ENCODE data around the gene U2AF1L4. TPM values are rescaled to one million over a fixed set of nuclear protein-coding genes. Genes with fewer than 3 reads are reported as not detected.
A peak's percentile ranks its signal among the peaks of the same experiment; 100 is the strongest.

The U2AF1L4 gene
- total RNA-seq, 1 experiment from 2014 or later: 18.0 TPM

GRCh38 chr19:35712567-35713505 is 32.4 kb downstream of the U2AF1L4 start:
- DNase-seq (ENCODE audit: low spot score): no peak

- no peak for DNase-seq (ENCODE audit: low spot score)
These were observed 34.2 kb downstream of the U2AF1L4 start for GRCh38 chr19:35710784-35711723.

GRCh38 chr19:35708391-35708790 is 36.8 kb downstream of the U2AF1L4 start:
- no peak for DNase-seq (ENCODE audit: low spot score)

GRCh38 chr19:35704218-35704617 is 41.0 kb downstream of the U2AF1L4 start, which contains the start of gene ZBTB32:
Gene ZBTB32 (plus strand): TSS chr19:35704558. CDS start chr19:35714627, 10,069 bp downstream.
- DNase-seq (ENCODE audit: low spot score): no peak

- DNase-seq (ENCODE audit: low spot score): no peak
These were observed 41.9 kb downstream of the U2AF1L4 start for GRCh38 chr19:35703343-35703742.

GRCh38 chr19:35702223-35703012 is 42.8 kb downstream of the U2AF1L4 start:
- DNase-seq (ENCODE audit: low spot score): peak; percentile 98

GRCh38 chr19:35696835-35697234 is 48.4 kb downstream of the U2AF1L4 start:
- no peak for DNase-seq (ENCODE audit: low spot score)

- no peak for DNase-seq (ENCODE audit: low spot score)
These were observed 49.3 kb downstream of the U2AF1L4 start for GRCh38 chr19:35695895-35696422.

- DNase-seq (ENCODE audit: low spot score): peak; percentile 90
These were observed 51.2 kb downstream of the U2AF1L4 start for GRCh38 chr19:35693835-35694599.

GRCh38 chr19:35693422-35693821 is 51.8 kb downstream of the U2AF1L4 start:
- DNase-seq (ENCODE audit: low spot score): no peak

Other genes starting within 250 kb of the U2AF1L4 start
- 4.0 and 4.4 TPM in 2 replicates for gene DMKN, start 231.8 kb downstream of the U2AF1L4 start, total RNA-seq (2014; rRNA removed; shearing (Covaris generic))
- not detected in 2 replicates for gene SBSN, start 217.1 kb downstream of the U2AF1L4 start, total RNA-seq (2014; rRNA removed; shearing (Covaris generic))
- gene GAPDHS, start 212.0 kb downstream of the U2AF1L4 start, total RNA-seq (2014; rRNA removed; shearing (Covaris generic)): not detected in 2 replicates
- 167 and 204 TPM in 2 replicates for gene TMEM147, start 199.8 kb downstream of the U2AF1L4 start, total RNA-seq (2014; rRNA removed; shearing (Covaris generic))
- gene ATP4A, start 181.8 kb downstream of the U2AF1L4 start, total RNA-seq (2014; rRNA removed; shearing (Covaris generic)): not detected in 2 replicates
- gene PMIS2, start 159.2 kb downstream of the U2AF1L4 start, total RNA-seq (2014; rRNA removed; shearing (Covaris generic)): not detected in 2 replicates
- 17.6 and 18.9 TPM in 2 replicates for gene HAUS5, start 132.7 kb downstream of the U2AF1L4 start, total RNA-seq (2014; rRNA removed; shearing (Covaris generic))
- gene RBM42, start 116.4 kb downstream of the U2AF1L4 start, total RNA-seq (2014; rRNA removed; shearing (Covaris generic)): 105 and 110 TPM in 2 replicates
- 0.12 and 1.4 TPM in 2 replicates for gene ETV2, start 103.7 kb downstream of the U2AF1L4 start, total RNA-seq (2014; rRNA removed; shearing (Covaris generic))
- 483 and 1,012 TPM in 2 replicates for gene COX6B1, start 97.1 kb downstream of the U2AF1L4 start, total RNA-seq (2014; rRNA removed; shearing (Covaris generic))
- gene UPK1A, start 78.9 kb downstream of the U2AF1L4 start, total RNA-seq (2014; rRNA removed; shearing (Covaris generic)): 0.17 TPM in 1 of 2 replicates, not detected in the other
- gene ZBTB32, start 40.9 kb downstream of the U2AF1L4 start, total RNA-seq (2014; rRNA removed; shearing (Covaris generic)): not detected in 2 replicates
- gene KMT2B, start 27.4 kb downstream of the U2AF1L4 start, total RNA-seq (2014; rRNA removed; shearing (Covaris generic)): 8.0 and 9.6 TPM in 2 replicates
- gene IGFLR1, start 3.0 kb downstream of the U2AF1L4 start, total RNA-seq (2014; rRNA removed; shearing (Covaris generic)): 5.3 and 22.0 TPM in 2 replicates
- gene PSENEN, start 233 bp upstream of the U2AF1L4 start, total RNA-seq (2014; rRNA removed; shearing (Covaris generic)): 37.1 and 40.9 TPM in 2 replicates
- gene LIN37, start 3.2 kb upstream of the U2AF1L4 start, total RNA-seq (2014; rRNA removed; shearing (Covaris generic)): 13.8 and 16.4 TPM in 2 replicates
- gene HSPB6, start 11.6 kb upstream of the U2AF1L4 start, total RNA-seq (2014; rRNA removed; shearing (Covaris generic)): 0.07 and 0.72 TPM in 2 replicates
- 5.7 and 7.0 TPM in 2 replicates for gene PROSER3, start 12.8 kb upstream of the U2AF1L4 start, total RNA-seq (2014; rRNA removed; shearing (Covaris generic))
- 2.8 and 7.8 TPM in 2 replicates for gene ARHGAP33, start 30.1 kb upstream of the U2AF1L4 start, total RNA-seq (2014; rRNA removed; shearing (Covaris generic))
- gene PRODH2, start 67.4 kb upstream of the U2AF1L4 start, total RNA-seq (2014; rRNA removed; shearing (Covaris generic)): not detected in 2 replicates
- not detected in 2 replicates for gene NPHS1, start 107.1 kb upstream of the U2AF1L4 start, total RNA-seq (2014; rRNA removed; shearing (Covaris generic))
- gene KIRREL2, start 111.5 kb upstream of the U2AF1L4 start, total RNA-seq (2014; rRNA removed; shearing (Covaris generic)): 0.62 and 0.83 TPM in 2 replicates
- gene APLP1, start 123.2 kb upstream of the U2AF1L4 start, total RNA-seq (2014; rRNA removed; shearing (Covaris generic)): 39.8 and 52.5 TPM in 2 replicates
- gene NFKBID, start 155.1 kb upstream of the U2AF1L4 start, total RNA-seq (2014; rRNA removed; shearing (Covaris generic)): 1.7 and 2.3 TPM in 2 replicates
- gene HCST, start 157.1 kb upstream of the U2AF1L4 start, total RNA-seq (2014; rRNA removed; shearing (Covaris generic)): 0.69 TPM in 1 of 2 replicates, not detected in the other
- gene TYROBP, start 162.9 kb upstream of the U2AF1L4 start, total RNA-seq (2014; rRNA removed; shearing (Covaris generic)): not detected in 2 replicates
- gene LRFN3, start 191.0 kb upstream of the U2AF1L4 start, total RNA-seq (2014; rRNA removed; shearing (Covaris generic)): 4.6 and 8.2 TPM in 2 replicates
- 20.4 and 24.6 TPM in 2 replicates for gene SDHAF1, start 249.8 kb upstream of the U2AF1L4 start, total RNA-seq (2014; rRNA removed; shearing (Covaris generic))